ENCODE results near the gene TUBAL3. TPM values are rescaled to one million over a fixed set of nuclear protein-coding genes. Genes with fewer than 3 reads are reported as not detected.

The TUBAL3 gene
- total and polyA plus RNA-seq, 7 experiments from 2014 or later = not detected

- Histone ChIP-seq H3K9me3 (ENCODE audit: control insufficient read depth in 2 of 3, low read length in 3 of 3) (no peaks in the 10 kb centered on the region), H3K4me3 (ENCODE audit: low read length) (no peak overlapping the region), H3K27ac (ENCODE audit: low read depth, low read length) (no peak overlapping the region), H3K36me3 (ENCODE audit: control insufficient read depth in 2 of 3, insufficient read depth in 3 of 3, low read length in 3 of 3) (no peaks in the 10 kb centered on the region), H3K4me1 (ENCODE audit: control insufficient read depth in 2 of 2, insufficient read depth in 2 of 2, low read length in 2 of 2) (peaks cover 0 to 10% of the 10 kb centered on the region in 2 donors), H3K27me3 (ENCODE audit: control insufficient read depth in 2 of 2, insufficient read depth in 2 of 2, low read length in 2 of 2) (peaks cover 0 to 3% of the 10 kb centered on the region in 2 donors)
- Mint-ChIP-seq H3K36me3 (peaks cover 0 to 18% (median 4%) of the 10 kb centered on the region in 5 donors), H3K27ac (peak overlapping the region in 4 of 9 donors; percentile 49 to 81 (median 56)), H3K27me3 (no peaks in the 10 kb centered on the region), H3K4me3 (peak overlapping the region in 3 of 10 donors; percentile 8 to 25 (median 10)), H3K4me1 (peaks cover 4 to 15% (median 11%) of the 10 kb centered on the region in 7 donors), H3K9me3 (peaks cover 0 to 5% (median 0%) of the 10 kb centered on the region in 11 donors)
- intact Hi-C loops (cut with micrococcal nuclease) = loop anchor here (1.0 to 5.0 kb wide), 10 partner anchors 50 to 619 kb away; partner anchors contain the start of gene AKR1C3 (in 2 of the 2)
- DNase-seq (peak in 5 of 9 donors; percentile 31 to 54 (median 38)), ATAC-seq (peak; percentile 84)
- ChIA-PET CTCF (interaction anchor here (0.7 to 4.6 kb wide), 15 partner anchors 9 to 619 kb away, joined by 3 to 86 read pairs (median 5); no protein-coding TSS in a partner anchor), POLR2A (interaction anchor here (1.2 kb wide), 1 partner anchor 583 kb away, joined by 3 read pairs; no protein-coding TSS in a partner anchor)
Observed at GRCh38 chr10:5434017-5434753, 29.6 kb upstream of the TUBAL3 start.

- peaks cover 4 to 15% (median 11%) of the 10 kb centered on the region in 7 donors for H3K4me1 Mint-ChIP-seq
- POLR2A ChIA-PET = interaction anchor here (1.2 kb wide), 1 partner anchor 582 kb away, joined by 3 read pairs; no protein-coding TSS in a partner anchor
- peaks cover 0 to 18% (median 4%) of the 10 kb centered on the region in 5 donors for H3K36me3 Mint-ChIP-seq
- intact Hi-C loops (cut with micrococcal nuclease) = loop anchor here in 1 of 2 donors (5.0 kb wide), 2 partner anchors 151 to 341 kb away; partner anchors contain the start of gene AKR1C3
- Histone ChIP-seq H3K9me3 (ENCODE audit: control insufficient read depth in 2 of 3, low read length in 3 of 3) (no peaks in the 10 kb centered on the region), H3K4me1 (ENCODE audit: control insufficient read depth in 2 of 2, insufficient read depth in 2 of 2, low read length in 2 of 2) (peaks cover 0 to 10% of the 10 kb centered on the region in 2 donors), H3K27me3 (ENCODE audit: control insufficient read depth in 2 of 2, insufficient read depth in 2 of 2, low read length in 2 of 2) (peaks cover 0 to 3% of the 10 kb centered on the region in 2 donors), H3K36me3 (ENCODE audit: control insufficient read depth in 2 of 3, insufficient read depth in 3 of 3, low read length in 3 of 3) (no peaks in the 10 kb centered on the region), H3K4me3 (ENCODE audit: low read length) (no peak overlapping the region), H3K27ac (ENCODE audit: low read depth, low read length) (no peak overlapping the region)
- H3K27me3 Mint-ChIP-seq = no peaks in the 10 kb centered on the region
- no peak for ATAC-seq
- CTCF ChIA-PET = interaction anchor here (0.6 to 4.6 kb wide), 16 partner anchors 8 to 675 kb away, joined by 3 to 86 read pairs (median 4); no protein-coding TSS in a partner anchor
- no peak for DNase-seq
- H3K4me3 Mint-ChIP-seq = no peak overlapping the region
- H3K9me3 Mint-ChIP-seq = peaks cover 0 to 5% (median 0%) of the 10 kb centered on the region in 11 donors
- H3K27ac Mint-ChIP-seq = no peak overlapping the region
Observed at GRCh38 chr10:5433182-5433581, 28.6 kb upstream of the TUBAL3 start.

GRCh38 chr10:5428133-5428532 is 23.5 kb upstream of the TUBAL3 start:
- intact Hi-C loops (cut with micrococcal nuclease) = no loop called here
- no peak overlapping the region for H3K27ac ChIP-seq (ENCODE audit: low read depth, low read length)
- H3K36me3 ChIP-seq (ENCODE audit: control insufficient read depth in 2 of 3, insufficient read depth in 3 of 3, low read length in 3 of 3) = no peaks in the 10 kb centered on the region
- H3K4me3 ChIP-seq (ENCODE audit: low read length) = no peak overlapping the region
- DNase-seq = no peak
- H3K27me3 ChIP-seq (ENCODE audit: control insufficient read depth in 2 of 2, insufficient read depth in 2 of 2, low read length in 2 of 2) = no peaks in the 10 kb centered on the region
- CTCF ChIA-PET = no interaction called here
- H3K4me1 ChIP-seq (ENCODE audit: control insufficient read depth in 2 of 2, insufficient read depth in 2 of 2, low read length in 2 of 2) = no peaks in the 10 kb centered on the region
- no peak for ATAC-seq
- H3K4me1 Mint-ChIP-seq = peaks cover 0 to 16% (median 0%) of the 10 kb centered on the region in 7 donors
- no peaks in the 10 kb centered on the region for H3K27me3 Mint-ChIP-seq
- peaks cover 0 to 29% (median 4%) of the 10 kb centered on the region in 5 donors for H3K36me3 Mint-ChIP-seq
- POLR2A ChIA-PET = no interaction called here
- peaks cover 0 to 5% (median 0%) of the 10 kb centered on the region in 11 donors for H3K9me3 Mint-ChIP-seq
- H3K27ac Mint-ChIP-seq = no peak overlapping the region
- H3K9me3 ChIP-seq (ENCODE audit: control insufficient read depth in 2 of 3, low read length in 3 of 3) = no peaks in the 10 kb centered on the region
- no peak overlapping the region for H3K4me3 Mint-ChIP-seq

GRCh38 chr10:5424751-5425150 is 20.1 kb upstream of the TUBAL3 start:
- Mint-ChIP-seq H3K27me3 (no peaks in the 10 kb centered on the region), H3K4me3 (no peak overlapping the region), H3K27ac (no peak overlapping the region), H3K9me3 (peaks cover 0 to 6% (median 2%) of the 10 kb centered on the region in 11 donors), H3K36me3 (peaks cover 0 to 26% (median 7%) of the 10 kb centered on the region in 5 donors), H3K4me1 (peaks cover 0 to 18% (median 0%) of the 10 kb centered on the region in 7 donors)
- H3K9me3 ChIP-seq (ENCODE audit: control insufficient read depth in 2 of 3, low read length in 3 of 3) = no peaks in the 10 kb centered on the region
- DNase-seq (no peak), ATAC-seq (no peak)
- no peaks in the 10 kb centered on the region for H3K27me3 ChIP-seq (ENCODE audit: control insufficient read depth in 2 of 2, insufficient read depth in 2 of 2, low read length in 2 of 2)
- ChIA-PET POLR2A (interaction anchor here (0.7 kb wide), 1 partner anchor 16 kb away, joined by 3 read pairs; no protein-coding TSS in a partner anchor), CTCF (interaction anchor here (0.8 to 2.0 kb wide), 3 partner anchors 9 to 575 kb away, joined by 3 to 8 read pairs (median 3); no protein-coding TSS in a partner anchor)
- H3K4me1 ChIP-seq (ENCODE audit: control insufficient read depth in 2 of 2, insufficient read depth in 2 of 2, low read length in 2 of 2) = no peaks in the 10 kb centered on the region
- intact Hi-C loops (cut with micrococcal nuclease) = no loop called here
- no peak overlapping the region for H3K27ac ChIP-seq (ENCODE audit: low read depth, low read length)
- no peaks in the 10 kb centered on the region for H3K36me3 ChIP-seq (ENCODE audit: control insufficient read depth in 2 of 3, insufficient read depth in 3 of 3, low read length in 3 of 3)
- H3K4me3 ChIP-seq (ENCODE audit: low read length) = no peak overlapping the region

GRCh38 chr10:5423771-5424170 is 19.1 kb upstream of the TUBAL3 start:
- DNase-seq (no peak), ATAC-seq (no peak)
- no peak overlapping the region for H3K4me3 ChIP-seq (ENCODE audit: low read length)
- ChIA-PET CTCF (interaction anchor here (0.8 to 2.0 kb wide), 3 partner anchors 10 to 200 kb away, joined by 3 to 8 read pairs (median 4); no protein-coding TSS in a partner anchor), POLR2A (interaction anchor here (0.6 kb wide), 1 partner anchor 142 kb away, joined by 4 read pairs; no protein-coding TSS in a partner anchor)
- no peaks in the 10 kb centered on the region for H3K4me1 ChIP-seq (ENCODE audit: control insufficient read depth in 2 of 2, insufficient read depth in 2 of 2, low read length in 2 of 2)
- H3K27me3 Mint-ChIP-seq = no peaks in the 10 kb centered on the region
- no peaks in the 10 kb centered on the region for H3K27me3 ChIP-seq (ENCODE audit: control insufficient read depth in 2 of 2, insufficient read depth in 2 of 2, low read length in 2 of 2)
- intact Hi-C loops (cut with micrococcal nuclease) = no loop called here
- H3K36me3 ChIP-seq (ENCODE audit: control insufficient read depth in 2 of 3, insufficient read depth in 3 of 3, low read length in 3 of 3) = no peaks in the 10 kb centered on the region
- no peak overlapping the region for H3K4me3 Mint-ChIP-seq
- H3K27ac ChIP-seq (ENCODE audit: low read depth, low read length) = no peak overlapping the region
- peaks cover 0 to 32% (median 17%) of the 10 kb centered on the region in 5 donors for H3K36me3 Mint-ChIP-seq
- H3K9me3 Mint-ChIP-seq = peaks cover 0 to 13% (median 9%) of the 10 kb centered on the region in 11 donors
- no peak overlapping the region for H3K27ac Mint-ChIP-seq
- no peaks in the 10 kb centered on the region for H3K9me3 ChIP-seq (ENCODE audit: control insufficient read depth in 2 of 3, low read length in 3 of 3)
- peaks cover 0 to 24% (median 0%) of the 10 kb centered on the region in 7 donors for H3K4me1 Mint-ChIP-seq

DNA sequence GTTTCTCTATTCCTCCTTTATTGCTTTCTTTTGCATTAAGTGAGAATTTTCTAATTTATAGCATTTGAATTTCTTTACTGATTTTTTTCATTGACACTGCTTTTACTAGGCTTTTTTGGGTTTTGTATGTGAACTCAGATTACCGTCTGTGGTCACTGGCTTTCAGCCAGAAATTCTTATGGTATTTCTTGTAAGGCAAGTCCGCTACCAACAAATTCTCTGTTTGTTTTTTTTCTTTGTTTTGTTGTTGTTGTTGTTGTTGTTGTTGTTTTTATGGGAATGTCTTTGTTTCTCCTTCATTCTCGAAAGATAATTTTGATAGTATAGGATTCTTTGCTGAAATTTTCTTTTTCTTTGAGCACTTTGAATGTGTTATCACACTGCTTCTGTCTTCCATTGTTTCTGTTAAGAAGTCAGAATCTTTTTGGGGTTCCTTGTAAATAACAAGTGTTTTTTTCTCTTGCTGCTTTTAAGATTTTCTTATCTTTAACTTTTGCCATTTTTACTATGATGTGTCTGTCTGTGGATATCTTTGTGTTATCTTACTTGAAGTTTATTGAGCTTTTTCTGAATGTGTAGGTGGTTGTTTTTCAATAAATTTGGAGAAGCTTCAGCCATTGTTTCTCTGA is 15.0 kb upstream of the TUBAL3 start:
- no peak overlapping the region for H3K4me3 ChIP-seq (ENCODE audit: low read length)
- Mint-ChIP-seq H3K4me3 (no peak overlapping the region), H3K27ac (no peak overlapping the region), H3K9me3 (peaks cover 0 to 24% (median 17%) of the 10 kb centered on the region in 11 donors), H3K4me1 (peaks cover 0 to 12% (median 0%) of the 10 kb centered on the region in 7 donors), H3K36me3 (peaks cover 0 to 47% (median 22%) of the 10 kb centered on the region in 5 donors), H3K27me3 (peaks cover 0 to 4% (median 0%) of the 10 kb centered on the region in 5 donors)
- no peaks in the 10 kb centered on the region for H3K36me3 ChIP-seq (ENCODE audit: control insufficient read depth in 2 of 3, insufficient read depth in 3 of 3, low read length in 3 of 3)
- ChIA-PET POLR2A (no interaction called here), CTCF (no interaction called here)
- intact Hi-C loops (cut with micrococcal nuclease) = loop anchor here in 1 of 2 donors (5.0 kb wide), 1 partner anchor 137 kb away; no protein-coding TSS in a partner anchor
- no peaks in the 10 kb centered on the region for H3K9me3 ChIP-seq (ENCODE audit: control insufficient read depth in 2 of 3, low read length in 3 of 3)
- no peaks in the 10 kb centered on the region for H3K4me1 ChIP-seq (ENCODE audit: control insufficient read depth in 2 of 2, insufficient read depth in 2 of 2, low read length in 2 of 2)
- DNase-seq (no peak), ATAC-seq (no peak)
- no peak overlapping the region for H3K27ac ChIP-seq (ENCODE audit: low read depth, low read length)
- no peaks in the 10 kb centered on the region for H3K27me3 ChIP-seq (ENCODE audit: control insufficient read depth in 2 of 2, insufficient read depth in 2 of 2, low read length in 2 of 2)

Measured in naive thymus-derived CD4-positive, alpha-beta T cell (primary cell).